Head of caudate nucleus (tissue), 42 donors: ENCODE results near the gene GPC5.

ENCODE experiments used
- DNase-seq, 42 donors: peaks; one replicate each; pipeline versions ENCODE4 v3.0.0 to v3.0.0-alpha.2; 2020 to 2021; ENCODE audit warnings: mixed read lengths in 7 of 42
- intact Hi-C: fragments of 100-400 bp; cut with DNase I; formaldehyde crosslinking; loops from one replicate; pipeline ENCODE4 v1.15.0; 2022

Gene GPC5

DNA sequence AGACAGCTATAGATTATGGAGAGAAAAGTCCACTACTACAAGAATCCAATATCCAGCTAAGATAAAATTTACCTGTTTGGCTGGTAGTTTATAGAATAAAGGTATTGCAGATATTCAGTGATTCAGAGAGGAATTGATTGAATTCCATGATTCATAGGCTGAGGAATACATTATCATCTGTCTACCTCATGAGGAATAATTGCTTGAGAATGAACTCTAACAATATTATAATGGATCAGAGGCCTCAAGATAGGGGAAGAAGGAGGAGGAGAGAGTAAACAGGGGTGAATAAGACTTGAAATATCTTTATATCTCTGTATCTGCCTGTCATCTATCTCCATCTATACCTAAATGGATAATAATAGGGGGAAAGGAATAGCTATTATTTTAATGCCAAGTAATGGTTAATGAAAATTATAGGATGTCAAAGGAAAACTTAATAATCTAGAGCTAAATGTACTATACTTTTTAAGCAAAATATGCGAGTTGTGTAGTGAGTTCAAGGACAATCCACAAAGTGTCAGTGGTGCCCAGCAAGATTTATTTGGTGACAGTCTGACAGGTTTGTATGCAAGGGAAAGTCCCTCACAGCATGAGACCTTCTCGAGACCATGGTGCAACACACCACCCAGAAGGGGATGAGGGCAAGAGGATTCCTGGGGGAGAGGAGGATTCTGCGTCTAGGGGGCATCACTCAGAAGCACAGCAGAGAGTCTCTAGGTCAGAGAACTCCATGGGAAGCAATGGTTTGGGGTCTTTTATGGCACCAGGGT, 224.5 kb downstream of the GPC5 start:
- DNase-seq, result no peak
- intact Hi-C loops, result no loop called here

DNA sequence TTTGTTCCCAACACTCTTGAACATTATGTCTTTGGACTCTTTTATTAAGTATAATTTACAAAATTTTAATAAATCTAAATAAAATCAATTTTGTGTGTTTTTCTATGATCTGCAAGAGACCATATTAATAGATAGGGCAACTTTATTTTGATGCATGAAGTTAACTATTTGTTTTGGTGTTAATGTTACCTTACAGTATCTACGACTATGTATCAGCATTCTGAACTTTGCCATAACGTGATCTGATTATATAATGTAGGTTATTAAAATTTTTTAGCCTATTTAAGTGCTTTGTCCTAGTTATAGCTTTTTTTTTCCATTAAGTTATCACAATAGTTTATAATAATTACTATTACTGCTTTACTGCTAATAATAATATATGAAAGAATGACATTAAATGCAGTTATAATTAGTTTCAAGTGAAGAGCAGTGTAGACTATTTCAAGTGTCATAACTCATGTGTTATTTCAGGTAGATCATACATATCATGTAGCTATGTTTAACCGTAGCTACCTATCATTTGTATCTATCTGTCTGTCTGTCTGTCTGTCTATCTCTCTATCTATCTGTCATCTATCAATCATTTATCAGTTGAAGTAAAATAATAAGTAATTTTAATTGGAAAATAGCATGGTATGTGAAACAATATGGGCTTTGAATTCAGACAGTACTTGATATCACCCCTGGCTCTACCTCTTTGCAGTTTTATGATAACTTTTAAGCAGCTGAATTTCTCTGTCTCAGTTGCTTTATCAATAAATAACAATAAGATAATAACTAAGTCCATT, 229.7 kb downstream of the GPC5 start:
- no peak for DNase-seq
- intact Hi-C loops, result no loop called here

DNA sequence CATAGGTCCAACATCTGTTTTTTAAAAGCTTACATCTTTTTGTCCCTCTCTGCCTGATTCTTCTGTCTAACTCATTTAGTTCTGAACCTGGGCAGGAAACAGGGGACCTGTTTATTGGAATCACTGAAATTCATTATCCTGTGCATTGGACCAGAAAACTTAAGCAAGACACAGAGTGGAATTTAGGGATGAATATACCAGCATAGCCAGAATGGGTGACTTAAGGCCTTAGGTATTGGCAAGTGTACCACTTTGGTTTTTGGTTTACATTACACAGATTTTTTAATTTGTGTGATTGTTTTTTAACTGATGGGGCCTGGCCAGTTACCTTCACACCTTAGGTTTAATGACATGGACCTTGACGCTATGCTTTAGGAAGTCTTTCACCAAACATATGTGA, 232.5 kb downstream of the GPC5 start:
- intact Hi-C loops, result no loop called here
- no peak for DNase-seq

DNA sequence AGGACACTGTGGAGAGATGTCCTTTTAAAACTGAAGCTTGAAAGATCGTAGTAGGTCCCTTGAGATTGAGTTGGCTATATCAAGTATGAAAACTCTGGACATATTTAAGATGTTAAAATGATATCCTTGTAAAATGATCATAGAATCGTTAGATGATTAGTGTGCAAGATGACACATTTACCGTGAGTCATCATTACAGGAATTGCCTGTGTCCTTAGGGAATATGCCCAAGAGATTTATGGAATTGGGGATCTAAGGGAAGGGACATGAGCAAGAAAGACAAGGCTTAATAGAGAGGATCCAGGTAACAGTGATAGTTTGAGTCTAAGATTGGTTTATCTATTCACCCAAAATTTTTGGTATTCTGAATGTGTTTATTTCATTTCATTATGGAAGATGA, 233.7 kb downstream of the GPC5 start:
- DNase-seq, result no peak
- intact Hi-C loops, result no loop called here

DNA sequence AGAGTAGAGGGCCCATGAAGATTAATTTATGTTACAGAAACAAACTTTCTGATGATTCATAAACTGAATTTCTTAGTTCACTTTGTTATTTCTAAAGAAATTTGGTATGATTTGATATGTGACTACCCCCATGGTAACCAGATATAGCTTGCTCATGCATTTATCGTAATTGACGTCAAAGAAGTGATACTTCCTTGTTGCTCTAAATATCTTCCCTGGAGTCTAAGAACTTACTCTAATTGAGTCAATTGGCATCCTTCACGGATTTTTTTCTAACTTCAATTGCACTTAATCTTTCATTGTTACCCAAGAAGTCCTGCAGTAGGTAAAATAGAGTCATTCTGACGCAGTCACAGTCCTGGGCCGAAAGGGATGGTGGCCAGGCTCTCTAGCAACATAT, 240.9 kb downstream of the GPC5 start:
- DNase-seq, result no peak
- intact Hi-C loops, result no loop called here

DNA sequence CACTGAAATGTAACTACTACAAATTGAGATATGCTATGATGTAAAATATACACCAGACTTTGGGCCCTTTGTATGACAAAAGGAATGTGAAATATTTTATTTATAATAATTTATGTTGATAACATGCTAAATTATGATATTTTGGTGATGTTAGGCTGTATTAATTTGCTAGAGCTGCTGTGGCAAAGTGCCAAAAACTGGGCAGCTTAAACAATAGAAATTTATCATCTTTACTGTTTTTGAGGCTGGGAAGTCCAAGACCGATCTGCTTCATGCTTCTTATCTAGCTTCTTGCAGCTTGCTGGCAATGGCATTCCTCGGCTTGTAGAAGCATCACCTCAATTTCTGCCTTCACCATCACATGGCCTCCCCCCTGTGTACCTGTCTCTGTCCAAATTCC, 245.0 kb downstream of the GPC5 start:
- intact Hi-C loops, result no loop called here
- DNase-seq, result no peak

DNA sequence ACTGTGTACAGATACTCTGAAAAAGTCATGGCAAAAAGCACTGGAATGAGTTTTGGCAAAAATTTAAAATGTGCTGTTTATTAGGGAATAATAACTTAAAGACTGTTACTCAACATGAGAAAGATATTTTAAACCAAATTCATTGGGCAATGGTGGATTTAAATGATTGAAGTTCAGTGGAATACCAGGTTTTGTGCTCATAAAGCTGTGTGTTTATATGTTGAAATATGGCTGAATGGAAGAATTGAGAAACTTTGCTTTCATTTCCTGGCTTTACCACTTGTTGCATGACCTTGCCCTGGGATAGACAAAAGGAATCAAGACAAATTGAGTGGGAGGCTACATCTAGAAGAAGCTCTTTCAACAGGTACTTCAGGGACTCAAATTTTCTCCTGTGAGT, 246.4 kb downstream of the GPC5 start:
- intact Hi-C loops, result no loop called here
- no peak for DNase-seq

DNA sequence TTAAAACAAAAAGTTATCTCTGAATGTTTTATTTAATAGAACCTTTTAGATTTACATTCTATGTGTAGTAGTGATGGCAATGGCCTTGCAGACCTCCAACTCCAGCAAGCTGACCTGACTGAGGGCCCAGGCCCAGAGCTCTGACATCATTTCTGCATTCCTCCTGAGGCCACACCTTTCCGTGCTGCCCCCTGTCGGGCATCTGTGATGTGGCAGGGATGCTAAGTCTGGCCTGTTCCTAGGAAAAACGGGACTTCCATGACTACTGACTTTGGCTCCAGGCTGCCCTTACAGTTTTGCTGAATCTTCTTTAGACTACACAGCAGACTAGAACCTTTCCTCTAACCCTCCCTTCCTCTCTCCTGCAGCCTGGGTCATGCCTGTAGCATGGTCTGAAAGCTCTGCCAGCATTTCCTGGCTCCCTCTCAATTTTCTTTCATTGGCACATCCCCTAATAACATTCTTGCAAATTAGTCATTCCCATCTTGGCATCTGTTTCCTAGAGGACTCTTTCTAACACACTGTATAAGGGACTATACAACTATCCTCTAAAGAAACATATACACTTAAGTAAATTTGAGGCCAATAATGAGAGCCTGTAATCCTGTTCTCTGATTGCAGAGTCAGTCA, 249.1 kb downstream of the GPC5 start:
- intact Hi-C loops, result no loop called here
- DNase-seq, result peak in 2 of 42 donors; percentile 3 to 40

DNA sequence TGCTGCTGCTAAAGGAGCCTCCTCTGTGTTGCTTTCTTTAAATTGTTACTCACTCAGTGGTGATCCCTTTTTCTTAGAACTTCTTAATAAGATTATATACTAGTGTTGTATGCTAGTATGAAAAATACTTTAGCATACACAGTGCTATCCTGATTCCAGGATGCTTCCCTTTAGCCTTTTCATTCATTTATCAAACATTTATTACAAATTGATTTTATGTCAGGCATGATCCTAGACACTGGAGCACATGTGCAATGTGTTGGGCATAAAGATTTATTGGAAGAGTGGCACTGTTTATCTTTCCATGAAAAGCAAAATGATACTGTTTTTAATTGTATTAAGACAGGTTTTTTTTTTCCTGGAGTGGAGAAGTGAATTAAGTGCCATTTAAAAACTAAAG, 249.6 kb downstream of the GPC5 start:
- intact Hi-C loops, result no loop called here
- no peak for DNase-seq

DNA sequence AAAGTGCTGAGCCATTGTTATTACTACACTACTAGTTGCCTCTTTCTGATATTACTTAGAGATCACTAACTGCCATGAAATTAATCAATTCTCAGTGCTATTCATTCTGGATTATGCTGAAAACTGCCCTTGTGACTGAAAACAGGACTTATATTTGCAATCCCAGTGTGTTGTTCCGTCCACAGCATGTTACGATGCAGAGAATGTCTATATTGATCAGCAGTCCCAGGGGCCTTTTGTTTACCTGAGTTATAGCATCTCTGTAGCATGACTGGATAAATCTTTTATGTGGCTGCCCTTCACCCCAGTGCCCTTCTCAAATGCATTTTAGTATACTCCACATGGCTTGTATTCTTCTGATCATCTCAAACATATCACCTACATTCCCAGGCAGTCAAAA, 251.0 kb downstream of the GPC5 start:
- intact Hi-C loops, result no loop called here
- DNase-seq, result no peak

DNA sequence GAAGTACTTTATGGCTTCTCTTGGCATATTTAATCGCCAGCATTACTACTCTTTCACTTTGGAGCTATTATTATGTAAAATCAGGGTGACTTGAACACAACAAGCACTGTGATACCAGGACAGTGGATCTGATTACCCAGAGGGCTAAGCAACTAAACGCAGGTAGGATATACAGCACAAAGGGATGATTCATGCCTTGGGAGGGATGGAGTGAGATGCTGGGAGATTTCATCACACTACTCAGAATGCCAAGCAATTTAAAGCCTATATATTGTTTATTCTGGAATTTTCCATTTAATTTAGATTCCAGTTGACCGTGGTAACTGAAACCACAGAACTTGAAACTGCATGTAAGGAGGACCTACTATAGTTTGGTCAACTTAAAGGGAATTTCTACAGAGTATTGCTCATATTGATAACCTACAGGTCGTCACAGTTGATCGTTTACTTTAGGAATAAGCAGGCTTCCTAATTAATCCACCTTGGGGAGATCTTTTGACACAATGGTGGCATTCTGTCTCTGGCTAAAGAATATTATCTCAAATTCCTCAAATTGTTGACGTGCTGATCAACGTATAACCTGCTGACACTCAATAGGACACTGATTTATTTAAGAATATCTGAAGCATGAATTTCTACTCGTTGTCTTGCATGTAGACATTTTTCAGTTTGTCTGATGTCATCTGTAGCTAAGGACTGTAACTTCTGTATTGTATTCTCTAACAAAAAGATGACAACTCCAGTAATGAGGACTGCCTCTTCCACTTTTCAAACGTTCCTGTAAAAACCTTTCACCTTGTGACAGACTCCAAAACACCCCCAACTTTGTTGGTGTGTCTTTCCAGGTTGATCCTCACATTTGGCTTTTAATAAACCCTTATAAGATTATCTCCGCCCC, 254.2 kb downstream of the GPC5 start:
- DNase-seq, result no peak
- intact Hi-C loops, result no loop called here

DNA sequence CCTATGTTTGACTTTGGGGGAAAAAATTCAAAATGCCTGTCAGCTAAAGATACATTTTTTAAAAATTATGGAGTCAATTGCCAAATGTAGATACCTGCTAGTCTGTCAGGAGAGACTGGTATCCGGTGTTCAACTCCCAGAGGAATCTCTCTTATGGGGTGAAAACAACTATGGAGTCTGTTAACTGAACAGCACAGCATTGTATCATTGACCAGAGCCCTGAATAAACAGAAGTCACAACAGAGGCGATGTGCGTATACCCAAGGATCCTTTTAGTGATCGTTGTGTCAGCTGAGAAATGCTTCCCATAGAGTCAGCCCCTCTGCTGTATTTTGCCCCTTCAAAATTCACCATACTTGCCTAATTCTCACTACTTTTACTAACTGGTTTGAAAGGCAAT, 257.3 kb downstream of the GPC5 start:
- DNase-seq, result no peak
- intact Hi-C loops, result no loop called here

DNA sequence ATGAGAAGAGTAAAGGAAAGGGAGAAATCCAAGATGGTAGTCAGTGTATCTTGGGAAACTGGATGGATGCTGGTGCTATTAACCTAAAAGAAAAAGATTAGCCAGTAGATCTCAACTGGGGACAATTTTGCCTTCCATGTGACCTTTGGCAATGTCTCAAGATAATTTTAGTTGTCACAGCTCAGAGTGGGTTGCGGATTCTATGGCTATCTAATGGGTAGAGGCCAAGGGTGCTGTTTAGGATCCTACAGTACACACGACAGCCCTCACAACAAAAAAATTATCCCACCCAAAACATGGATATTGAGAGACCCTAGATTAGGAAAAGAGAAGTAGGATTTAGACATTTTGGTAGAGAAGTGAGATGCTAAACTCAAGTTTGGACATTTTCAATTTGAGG, 258.9 kb downstream of the GPC5 start:
- intact Hi-C loops, result no loop called here
- no peak for DNase-seq

DNA sequence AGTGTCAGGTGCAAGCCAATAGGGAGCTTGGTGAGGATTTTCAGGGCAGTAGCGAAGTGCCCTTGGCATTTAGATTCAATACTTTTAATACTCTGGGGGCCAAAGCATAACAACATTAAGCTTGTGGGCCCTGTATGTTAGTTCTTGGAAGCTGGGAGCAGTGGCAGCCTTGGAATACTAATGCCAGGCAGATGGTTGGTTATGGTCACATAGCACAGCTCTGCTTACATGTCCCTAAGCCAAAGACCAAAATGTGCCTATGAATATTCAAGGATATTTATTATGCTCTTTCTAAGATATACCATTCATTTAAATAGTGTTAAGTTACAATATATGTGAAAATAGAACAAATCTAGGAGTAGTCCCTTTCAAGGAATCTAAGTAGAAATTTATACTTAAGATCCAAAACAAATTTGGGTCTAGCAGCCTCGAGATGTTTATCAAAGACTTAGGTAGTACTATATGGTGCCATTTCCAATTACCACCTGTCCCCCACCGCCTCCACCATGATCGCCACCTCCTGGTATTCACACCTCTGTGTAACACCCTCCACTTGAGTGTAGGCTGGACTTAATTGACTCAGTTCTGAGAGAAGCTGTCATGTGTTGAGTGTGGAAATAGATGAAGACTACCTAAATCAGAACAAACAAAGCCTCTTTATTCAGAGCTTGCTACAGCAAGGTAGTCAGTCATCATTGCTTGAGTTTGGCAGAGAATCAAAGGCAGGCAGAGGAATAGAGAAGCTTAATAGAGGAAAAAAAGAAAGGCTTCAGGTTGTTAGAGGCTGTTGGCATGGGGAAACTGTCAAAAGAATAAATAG, 261.0 kb downstream of the GPC5 start:
- intact Hi-C loops, result no loop called here

DNA sequence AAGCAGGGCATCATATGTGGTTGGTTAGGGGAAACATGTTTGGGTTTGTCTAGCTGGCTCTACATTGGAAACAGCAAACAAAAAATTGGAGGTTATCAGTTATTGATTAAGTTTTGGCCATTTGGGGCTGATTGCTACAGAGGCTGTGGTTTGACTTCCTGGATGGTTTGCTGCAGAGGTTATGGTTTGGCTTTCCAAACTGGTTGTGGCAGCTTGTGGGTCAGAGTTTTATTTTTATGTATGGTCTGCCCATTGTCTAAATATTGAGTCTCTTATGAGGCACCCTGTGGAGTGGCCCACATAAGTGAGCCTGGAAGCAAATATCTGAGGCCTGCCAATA, 261.6 kb downstream of the GPC5 start:
- intact Hi-C loops, result no loop called here
- no peak for DNase-seq

More for the DNA sequence above, 261.0 kb downstream of the GPC5 start:
- DNase-seq, result peak in 8 of 42 donors; percentile 10 to 49 (median 22)

DNA sequence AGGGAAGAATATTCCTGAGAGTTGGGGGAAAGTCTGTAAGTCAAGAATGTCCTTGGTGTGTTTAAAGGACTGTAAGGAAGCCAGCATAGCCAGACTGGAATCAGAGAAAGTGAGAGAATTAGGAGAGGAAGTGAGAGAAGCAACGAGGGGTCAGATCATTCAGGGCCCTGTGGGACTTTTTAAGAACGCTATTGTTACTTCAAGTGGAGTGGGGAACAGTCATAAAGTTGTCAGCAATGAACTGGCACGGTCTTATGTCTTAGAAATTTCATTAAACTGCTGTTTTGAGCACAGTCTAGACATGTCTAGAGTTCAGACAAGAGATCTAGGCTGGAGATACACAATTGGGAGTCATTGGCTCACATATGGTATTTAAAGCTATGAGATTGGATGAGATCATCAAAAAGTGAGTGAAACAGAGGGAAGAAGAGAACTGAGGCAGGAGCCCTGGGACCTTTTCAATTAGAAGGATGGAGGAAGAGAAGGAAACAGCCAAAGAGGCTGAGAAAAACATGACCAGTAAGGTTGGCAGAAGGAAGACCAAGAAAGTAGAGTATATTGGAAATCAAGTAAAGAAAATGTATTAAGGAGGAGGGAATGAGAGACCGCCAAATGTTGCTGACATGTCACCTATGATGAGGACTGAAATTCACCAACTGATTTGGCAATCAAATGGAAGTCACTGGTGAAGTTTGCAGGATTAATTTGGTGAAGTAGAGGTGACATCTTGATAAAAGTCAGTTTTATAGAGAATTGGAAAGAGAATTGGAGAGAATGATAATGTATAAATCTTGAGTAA, 263.5 kb downstream of the GPC5 start:
- DNase-seq, result no peak
- intact Hi-C loops, result no loop called here

DNA sequence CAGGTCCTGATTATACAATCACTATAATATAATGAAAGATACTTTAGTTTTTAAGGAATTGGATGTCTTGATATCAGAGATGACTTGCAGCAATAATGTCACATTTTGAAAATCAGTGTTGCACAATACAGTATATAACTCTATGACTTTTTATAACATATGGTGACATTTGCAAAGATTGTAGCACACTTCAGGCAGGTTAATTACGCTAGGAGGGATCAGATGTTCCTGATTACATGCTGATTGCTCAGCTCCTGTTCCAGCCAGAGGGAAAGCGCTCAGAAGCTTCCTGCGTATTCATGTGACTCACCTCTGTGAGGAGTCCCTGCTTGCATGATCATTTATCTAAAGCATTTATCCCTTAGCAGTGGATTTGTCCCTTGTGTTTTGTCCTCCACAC, 265.6 kb downstream of the GPC5 start:
- intact Hi-C loops, result no loop called here
- DNase-seq, result peak in 38 of 42 donors; percentile 8 to 81 (median 48)

DNA sequence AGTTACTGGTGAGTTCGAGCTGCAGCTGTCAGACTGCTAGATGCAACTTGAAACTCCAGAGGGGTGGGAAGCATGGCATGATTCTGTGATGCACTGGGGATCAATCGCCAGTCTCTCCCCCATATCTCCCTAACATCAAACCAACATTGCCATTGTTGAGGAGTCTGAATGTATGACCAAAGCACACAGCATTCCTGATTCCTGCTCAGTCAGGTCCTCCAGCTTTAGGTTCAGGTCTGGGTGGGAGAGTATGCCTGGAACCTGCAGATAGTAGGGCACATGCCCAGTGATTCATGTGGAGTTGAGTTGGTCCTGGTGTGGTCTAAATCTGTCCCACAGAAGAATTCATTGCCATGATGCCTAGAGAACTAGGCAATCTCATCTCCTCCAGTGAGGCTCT, 269.1 kb downstream of the GPC5 start:
- DNase-seq, result no peak
- intact Hi-C loops, result no loop called here
